NT2/D1 (cell line): ENCODE data around the gene PAX2.

Source experiments
- DNase-seq: peaks from one replicate; pipeline ENCODE4 v3.0.0-alpha.2; 2011; ENCODE audit warnings: low read depth, low spot score
- H3K27me3 ChIP-seq: 2 replicates; pipeline ENCODE4 v1.6.0; 2011; ENCODE audit warnings: mild to moderate bottlenecking; ENCODE audit not compliant: insufficient read length, insufficient read depth
- H3K36me3 ChIP-seq: 2 replicates; pipeline ENCODE4 v1.6.1; 2011; ENCODE audit warnings: mild to moderate bottlenecking, low read length, mixed read lengths; ENCODE audit not compliant: insufficient read depth, insufficient read length
- H3K4me1 ChIP-seq: 2 replicates; pipeline ENCODE4 v1.5.1; 2011; ENCODE audit not compliant: insufficient read depth, insufficient read length
- H3K4me3 ChIP-seq: 2 replicates; pipeline ENCODE4 v1.5.1; 2011; ENCODE audit warnings: low read depth; ENCODE audit not compliant: insufficient read length
- H3K9ac ChIP-seq: 2 replicates; pipeline ENCODE4 v1.6.0; 2011; ENCODE audit warnings: low read depth; ENCODE audit not compliant: insufficient read length
- H3K9me3 ChIP-seq: 2 replicates; pipeline ENCODE4 v1.5.1; 2011; ENCODE audit warnings: mild to moderate bottlenecking, low read length; ENCODE audit not compliant: insufficient read depth
- SUZ12 ChIP-seq: IDR thresholded peaks from 2 replicates; pipeline ENCODE4 v1.6.1; 2011; ENCODE audit not compliant: insufficient read length, insufficient read depth; ENCODE audit errors: extremely low read depth
- YY1 ChIP-seq: IDR thresholded peaks from 2 replicates; pipeline ENCODE4 v1.6.1; 2011; ENCODE audit not compliant: insufficient read length, insufficient read depth
- ZNF274 ChIP-seq: IDR thresholded peaks from 2 replicates; pipeline ENCODE4 v1.6.1; 2011; ENCODE audit warnings: mild to moderate bottlenecking, low read depth, low read length

The PAX2 gene

GRCh38 chr10:100869399-100869798, 124.0 kb downstream of the PAX2 start:
- TF ChIP-seq ZNF274 (no peak), SUZ12 (no peak), YY1 (no peak)
- peaks cover 31% of the 10 kb centered on the region for H3K27me3 ChIP-seq
- peaks cover 7% of the 10 kb centered on the region for H3K4me1 ChIP-seq
- H3K36me3 ChIP-seq, result no peaks in the 10 kb centered on the region
- DNase-seq, result no peak
- H3K9ac ChIP-seq, result no peak overlapping the region
- no peak overlapping the region for H3K4me3 ChIP-seq
- H3K9me3 ChIP-seq, result no peaks in the 10 kb centered on the region

GRCh38 chr10:100872034-100872791, 126.8 kb downstream of the PAX2 start:
- DNase-seq, result peak; percentile 30
- Histone ChIP-seq H3K4me3 (no peak overlapping the region), H3K36me3 (no peaks in the 10 kb centered on the region), H3K27me3 (peaks cover 7% of the 10 kb centered on the region), H3K9me3 (no peaks in the 10 kb centered on the region), H3K4me1 (peaks cover 2% of the 10 kb centered on the region), H3K9ac (no peak overlapping the region)
- no peak for TF ChIP-seq ZNF274
- no peak for TF ChIP-seq SUZ12
- TF ChIP-seq YY1, result no peak

GRCh38 chr10:100873146-100873826, 127.9 kb downstream of the PAX2 start:
- Histone ChIP-seq H3K9ac (no peak overlapping the region), H3K9me3 (no peaks in the 10 kb centered on the region), H3K36me3 (no peaks in the 10 kb centered on the region), H3K27me3 (no peaks in the 10 kb centered on the region), H3K4me1 (peaks cover 2% of the 10 kb centered on the region), H3K4me3 (no peak overlapping the region)
- TF ChIP-seq SUZ12 (no peak), ZNF274 (no peak), YY1 (no peak)
- no peak for DNase-seq

- Histone ChIP-seq H3K4me1 (peaks cover 2% of the 10 kb centered on the region), H3K4me3 (no peak overlapping the region), H3K27me3 (no peaks in the 10 kb centered on the region), H3K9ac (no peak overlapping the region), H3K36me3 (no peaks in the 10 kb centered on the region), H3K9me3 (no peaks in the 10 kb centered on the region)
- DNase-seq, result no peak
- TF ChIP-seq SUZ12 (no peak), ZNF274 (no peak), YY1 (no peak)
Observed at GRCh38 chr10:100873827-100874326, 128.5 kb downstream of the PAX2 start.

- TF ChIP-seq SUZ12 (no peak), YY1 (no peak), ZNF274 (no peak)
- peaks cover 2% of the 10 kb centered on the region for H3K4me1 ChIP-seq
- no peaks in the 10 kb centered on the region for H3K36me3 ChIP-seq
- H3K4me3 ChIP-seq, result no peak overlapping the region
- no peak for DNase-seq
- H3K9ac ChIP-seq, result no peak overlapping the region
- no peaks in the 10 kb centered on the region for H3K27me3 ChIP-seq
- no peaks in the 10 kb centered on the region for H3K9me3 ChIP-seq
Observed at GRCh38 chr10:100874702-100875483, 129.5 kb downstream of the PAX2 start.

GRCh38 chr10:100875484-100876166, 130.2 kb downstream of the PAX2 start:
- no peak for DNase-seq
- H3K27me3 ChIP-seq, result no peaks in the 10 kb centered on the region
- peaks cover 2% of the 10 kb centered on the region for H3K4me1 ChIP-seq

More at GRCh38 chr10:100875484-100876166, 130.2 kb downstream of the PAX2 start:
- Histone ChIP-seq H3K4me3 (no peak overlapping the region), H3K36me3 (no peaks in the 10 kb centered on the region), H3K9ac (no peak overlapping the region), H3K9me3 (no peaks in the 10 kb centered on the region)
- TF ChIP-seq SUZ12, result no peak
- TF ChIP-seq YY1, result no peak
- no peak for TF ChIP-seq ZNF274
